COLO668 (cell line): ENCODE measurements around the gene C2CD4C.
"Not testable (repeated sequence)": the region's sequence is repeated elsewhere in the genome, so short reads cannot be mapped to it uniquely, and the experiment has no call there.

ENCODE experiments used
- DNase-seq: peaks from one replicate; lab custom pipeline; 2025; ENCODE audit not compliant: unreplicated experiment; lab: John Stamatoyannopoulos, UW

The C2CD4C gene

DNA sequence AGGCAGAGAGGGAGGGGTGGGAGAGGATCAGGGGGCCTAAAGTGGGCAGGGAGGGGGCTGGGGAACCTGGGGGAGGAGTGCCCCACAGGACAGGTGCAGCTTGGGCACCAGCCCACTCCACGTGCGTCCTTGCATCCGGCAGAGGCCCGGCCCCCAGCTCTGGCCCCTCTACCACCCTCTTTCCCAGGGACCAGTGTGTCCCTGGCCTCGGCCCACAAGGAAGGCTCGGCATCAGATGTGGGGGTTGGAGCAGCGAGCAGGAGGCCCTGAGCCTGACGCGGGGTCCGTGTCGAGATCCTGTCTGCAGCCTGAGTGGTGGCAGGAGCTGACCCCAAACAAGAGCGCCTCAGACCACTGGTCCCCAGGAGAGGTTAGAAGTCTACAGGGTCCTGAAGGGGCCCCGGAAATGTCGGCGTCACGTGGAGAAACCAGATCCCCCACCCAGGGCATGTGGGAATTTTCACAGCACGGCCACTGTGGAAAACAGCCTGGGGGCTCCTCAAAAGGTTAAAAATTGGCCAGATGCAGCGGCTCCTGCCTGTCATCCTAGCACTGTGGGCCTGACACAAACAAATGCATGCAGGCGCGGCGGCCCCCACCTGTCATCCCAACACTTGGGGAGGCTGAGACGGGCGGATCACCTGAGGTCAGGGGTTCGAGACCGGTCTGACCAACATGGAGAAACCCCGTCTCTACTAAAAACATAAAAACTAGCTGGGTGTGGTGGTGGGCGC lies 30.4 kb upstream of the C2CD4C start:
- DNase-seq = no peak

DNA sequence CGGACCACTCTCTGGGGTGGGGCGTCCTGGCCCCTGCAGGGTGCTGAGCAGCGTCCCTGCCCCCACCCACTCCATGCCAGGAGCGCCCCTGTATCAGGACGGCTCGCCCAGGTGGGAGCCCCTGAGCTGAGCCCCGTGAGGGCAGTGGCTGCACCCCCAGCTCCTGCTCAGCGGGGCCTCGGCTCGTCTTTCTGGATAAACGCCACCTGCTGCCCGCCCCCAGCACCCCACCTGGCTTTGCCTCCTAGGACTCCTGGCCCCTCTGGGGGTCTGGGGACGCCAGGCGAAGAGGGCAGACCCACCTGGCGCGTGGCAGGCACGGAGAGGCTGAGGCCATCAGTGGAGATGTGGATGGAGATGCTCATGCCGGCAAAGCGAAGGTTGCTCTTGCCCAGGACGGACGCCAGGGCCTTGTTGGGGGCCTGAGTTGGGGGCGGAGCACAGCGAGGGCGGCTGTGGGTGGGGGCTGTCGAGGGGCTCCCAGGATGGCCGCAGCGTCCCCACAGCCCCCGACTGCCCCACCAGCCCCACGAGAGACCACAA lies 29.5 kb upstream of the C2CD4C start:
- no peak for DNase-seq

DNA sequence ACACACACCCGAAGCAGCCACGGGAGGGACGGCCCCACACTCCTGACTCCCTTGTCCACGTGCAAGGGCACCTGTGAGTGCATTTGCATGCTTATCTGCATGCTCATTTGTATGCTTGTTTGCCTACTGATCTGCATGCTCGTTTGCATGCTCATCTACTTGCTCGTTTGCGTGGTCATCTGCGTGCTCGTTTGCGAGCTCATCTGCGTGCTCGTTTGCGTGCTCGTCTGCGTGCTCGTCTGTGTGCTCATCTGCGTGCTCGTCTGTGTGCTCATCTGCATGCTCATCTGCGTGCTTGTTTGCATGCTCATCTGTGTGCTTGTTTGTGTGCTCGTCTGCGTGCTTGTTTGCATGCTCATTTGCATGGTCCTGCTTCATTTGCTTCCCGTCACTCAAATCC lies 28.1 kb upstream of the C2CD4C start:
- no peak for DNase-seq

DNA sequence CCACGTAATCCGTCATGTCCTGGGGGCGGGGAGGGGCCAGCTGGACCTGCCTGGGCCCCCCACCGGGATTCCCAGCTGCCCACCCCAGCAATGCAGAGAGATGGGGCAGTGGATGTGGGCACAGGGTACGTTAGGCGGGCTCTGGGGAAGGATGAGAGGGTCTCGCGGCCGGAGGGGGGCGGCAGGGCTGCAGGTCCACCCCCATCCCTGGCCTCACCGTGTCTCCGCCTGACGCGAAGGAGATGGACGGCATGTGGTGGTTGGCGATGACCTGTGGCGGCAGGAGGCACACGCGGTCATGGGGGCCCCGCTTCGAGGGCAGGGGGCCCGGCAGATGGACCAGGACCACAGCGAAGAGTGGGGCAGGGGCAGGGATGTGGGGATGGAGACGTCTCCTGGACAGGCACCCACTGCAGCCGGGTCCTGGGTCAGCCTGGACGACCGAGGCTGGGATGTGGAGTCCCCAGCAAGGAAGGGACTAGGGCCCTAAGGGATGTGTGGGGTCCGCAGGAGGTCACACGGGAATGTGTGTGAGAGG lies 27.5 kb upstream of the C2CD4C start:
- DNase-seq = no peak

DNA sequence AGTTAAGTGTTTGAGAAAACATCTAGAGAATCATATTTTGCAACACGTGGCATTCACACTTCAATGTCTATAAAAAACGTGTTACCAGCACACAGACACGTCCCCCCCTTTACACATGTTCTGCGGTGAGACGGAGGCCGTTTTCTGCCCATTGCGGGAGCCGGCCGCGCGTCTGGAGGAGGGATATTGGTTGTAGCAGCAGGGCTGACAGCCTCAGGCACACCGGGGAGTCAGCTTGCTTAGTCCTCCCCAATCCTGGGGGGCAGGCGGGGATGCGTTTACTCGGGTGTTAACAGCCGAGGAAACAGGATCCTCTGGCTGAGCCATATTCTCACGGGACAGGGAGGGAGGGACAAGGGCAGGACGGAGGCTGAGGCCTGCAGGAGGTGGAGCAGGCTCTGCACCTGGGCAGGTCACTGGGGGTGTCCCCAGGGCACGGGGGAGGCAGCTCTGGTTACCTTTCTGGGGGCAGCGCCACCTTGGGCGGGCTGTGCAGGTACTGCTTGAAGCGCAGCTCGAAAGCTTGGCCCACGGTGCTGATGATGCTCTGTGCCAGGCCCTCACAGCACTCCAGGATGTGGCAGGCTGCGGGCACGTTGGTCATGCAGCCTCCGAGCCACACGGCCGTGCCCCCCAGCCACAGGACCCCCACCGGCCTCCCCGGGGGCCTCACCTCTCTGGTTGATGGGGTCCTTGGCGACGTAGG lies 26.9 kb upstream of the C2CD4C start:
- DNase-seq = no peak

DNA sequence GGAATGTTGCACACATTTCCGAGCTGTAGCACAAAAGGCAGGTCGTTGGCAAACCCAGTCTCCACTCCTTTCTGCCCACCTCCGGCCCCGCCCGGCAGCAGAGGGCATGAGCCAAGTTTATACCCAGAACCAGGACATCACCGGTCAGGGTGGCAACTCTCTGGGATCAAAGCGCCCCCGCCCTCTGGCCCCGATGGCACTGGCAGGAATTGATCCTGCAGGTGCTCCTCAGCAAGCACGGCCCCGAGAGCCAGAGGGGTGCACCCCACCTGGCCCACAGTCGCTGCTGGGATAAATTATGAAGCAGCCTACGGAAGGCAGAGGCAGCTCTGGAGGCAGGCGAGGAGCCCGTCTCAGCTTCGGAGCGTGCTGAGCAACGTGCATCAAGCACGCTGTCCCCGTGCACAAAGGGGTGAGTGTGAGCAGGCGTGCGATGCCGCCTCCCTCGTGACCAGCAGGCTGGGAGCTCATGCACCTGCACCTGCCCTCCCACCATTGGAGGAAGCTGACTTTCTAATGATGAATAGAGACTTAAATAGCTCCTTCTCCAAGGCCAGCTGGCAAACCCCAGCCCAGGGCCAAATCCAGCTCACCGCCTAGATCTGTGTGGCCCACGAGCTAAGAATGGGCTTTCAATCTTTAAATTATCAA lies 26.2 kb upstream of the C2CD4C start:
- no peak for DNase-seq

DNA sequence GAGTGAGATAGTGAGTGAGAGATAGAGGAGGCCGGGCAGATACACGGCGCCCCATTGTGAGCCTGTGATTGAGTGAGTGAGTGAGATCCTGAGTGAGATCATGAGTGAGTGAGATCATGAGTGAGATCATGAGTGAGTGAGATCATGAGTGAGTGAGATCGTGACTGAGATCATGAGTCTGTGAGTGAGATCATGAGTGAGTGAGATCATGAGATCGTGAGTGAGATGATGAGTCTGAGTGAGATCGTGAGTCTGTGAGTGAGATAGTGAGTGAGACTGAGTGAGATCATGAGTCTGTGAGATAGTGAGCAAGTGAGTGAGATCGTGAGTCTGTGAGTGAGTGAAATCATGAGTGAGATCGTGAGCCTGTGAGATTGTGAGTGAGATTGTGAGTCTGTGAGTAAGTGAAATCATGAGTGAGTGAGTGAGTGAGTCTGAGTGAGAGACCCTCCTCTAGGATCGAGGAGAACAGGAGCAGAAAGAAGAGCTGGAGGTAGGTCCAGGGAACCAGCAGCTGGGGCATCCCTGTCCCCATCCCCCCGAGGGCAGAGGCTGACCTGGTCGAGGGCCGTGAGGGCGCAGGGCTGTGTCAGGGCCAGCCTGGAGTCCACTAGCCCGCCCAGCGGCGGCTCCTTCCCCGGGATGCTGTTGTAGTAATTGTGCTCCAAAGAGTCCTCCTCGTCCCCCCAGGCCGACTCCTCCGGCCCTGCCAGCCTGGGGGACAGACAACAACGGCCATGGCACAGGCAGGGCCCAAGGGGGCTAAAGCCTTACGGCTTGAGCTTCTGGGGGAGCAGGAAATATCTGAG lies 25.4 kb upstream of the C2CD4C start:
- DNase-seq = no peak

DNA sequence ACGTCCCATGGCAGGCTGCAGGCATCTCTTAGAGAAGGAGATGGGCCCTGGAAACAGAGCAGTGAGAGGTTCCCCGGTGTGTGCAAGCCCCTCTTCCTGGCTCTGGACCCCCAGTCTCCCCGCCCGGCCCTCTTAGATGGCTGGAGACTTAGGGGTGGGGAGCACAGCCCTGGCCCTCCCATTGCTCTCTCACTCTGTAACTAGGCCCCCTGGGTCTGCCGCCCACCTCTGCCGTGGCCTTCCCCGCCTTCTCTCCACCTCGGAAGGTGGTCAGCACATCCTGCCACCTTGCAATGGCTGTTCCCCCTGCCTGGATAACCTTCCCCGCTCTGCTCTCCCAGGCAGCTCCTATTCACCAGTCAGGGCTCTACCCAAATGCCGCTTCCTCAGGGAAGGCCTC lies 21.8 kb upstream of the C2CD4C start:
- DNase-seq = no peak

DNA sequence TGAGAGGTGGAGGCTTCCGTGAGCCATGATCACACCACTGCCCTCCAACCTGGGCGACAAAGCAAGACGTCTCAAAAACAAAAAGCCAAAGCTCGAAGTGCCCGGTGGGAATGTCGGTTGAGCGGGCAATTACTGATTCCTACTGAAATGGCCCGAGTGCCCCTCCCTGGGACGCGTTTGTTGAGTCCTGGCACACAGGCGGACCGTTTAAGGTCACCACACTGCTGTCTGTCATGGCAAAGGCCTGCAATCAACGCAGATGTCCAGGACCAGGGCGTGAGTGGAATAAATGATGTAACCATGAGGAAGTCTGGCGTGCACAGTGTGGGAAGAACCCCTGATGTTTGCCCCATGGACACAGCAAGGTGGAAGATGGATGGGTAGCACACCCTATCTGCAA lies 19.2 kb upstream of the C2CD4C start:
- DNase-seq = no peak

DNA sequence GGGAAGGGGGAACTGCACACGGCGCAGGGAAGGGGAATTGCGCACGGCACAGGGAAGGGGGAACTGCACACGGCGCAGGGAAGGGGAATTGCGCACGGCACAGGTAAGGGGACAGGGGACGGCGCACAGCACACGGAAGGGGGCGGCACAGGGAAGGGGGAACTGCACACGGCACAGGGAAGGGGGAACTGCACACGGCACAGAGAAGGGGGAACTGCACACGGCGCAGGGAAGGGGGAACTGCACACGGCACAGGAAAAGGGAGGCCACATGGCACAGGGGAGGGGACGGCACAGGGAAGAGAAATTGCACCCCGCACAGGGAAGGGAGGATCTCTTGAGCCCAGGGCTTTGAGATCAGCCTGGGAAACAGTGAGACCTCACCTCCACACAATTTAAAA lies 18.7 kb upstream of the C2CD4C start:
- not testable (repeated sequence) for DNase-seq

DNA sequence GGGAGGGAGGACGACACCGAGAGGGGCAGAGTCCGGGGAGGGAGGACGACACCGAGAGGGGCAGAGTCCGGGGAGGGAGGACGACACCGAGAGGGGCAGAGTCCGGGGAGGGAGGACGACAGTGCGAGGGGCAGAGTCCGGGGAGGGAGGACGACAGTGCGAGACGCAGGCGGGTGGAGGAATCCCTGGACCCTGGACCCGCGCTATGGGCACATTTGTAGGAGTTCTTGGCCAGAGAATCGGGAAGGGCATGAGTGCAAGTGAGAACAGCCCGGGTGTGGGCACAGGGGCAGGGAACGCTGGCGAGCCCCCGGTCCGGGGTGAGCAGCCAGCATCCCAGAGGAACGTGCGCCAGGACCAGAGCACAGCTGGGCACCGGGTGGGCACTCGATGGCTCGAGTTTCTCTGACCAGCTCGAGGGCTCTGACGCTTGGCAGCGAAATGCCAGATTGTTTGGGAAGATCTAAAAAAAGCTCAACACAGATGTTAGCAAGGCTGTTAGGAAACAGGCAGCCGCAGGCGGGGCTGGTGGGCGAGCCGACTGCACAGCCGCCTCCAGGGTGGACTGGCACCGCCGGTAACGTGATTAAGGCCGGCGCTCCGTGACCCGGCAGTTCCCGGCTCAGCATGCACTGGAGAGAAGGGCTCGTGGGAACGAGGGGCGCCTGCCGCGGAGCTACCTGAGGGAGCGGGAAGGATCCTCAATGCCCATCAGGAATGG lies 17.9 kb upstream of the C2CD4C start:
- DNase-seq = no peak

DNA sequence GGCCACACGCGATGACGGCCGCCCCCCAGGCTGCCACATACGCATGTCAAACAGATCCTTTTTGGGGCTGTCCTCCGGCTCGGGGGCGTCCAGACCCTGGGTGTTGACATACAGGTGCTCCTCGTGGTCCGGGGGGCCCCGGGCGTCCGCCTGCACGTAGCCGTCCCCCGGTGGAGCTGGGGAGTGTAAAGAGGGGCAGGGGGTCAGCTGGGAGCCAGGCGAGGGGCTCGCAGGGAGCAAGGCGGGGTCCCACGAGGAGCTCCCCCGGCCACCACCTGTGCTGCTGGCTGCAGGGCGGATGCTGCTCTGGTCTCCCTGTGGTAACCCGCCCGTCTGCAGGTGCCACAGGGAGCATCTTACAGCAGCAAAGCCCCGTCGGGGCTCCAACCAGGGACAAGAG lies 16.1 kb upstream of the C2CD4C start:
- no peak for DNase-seq

DNA sequence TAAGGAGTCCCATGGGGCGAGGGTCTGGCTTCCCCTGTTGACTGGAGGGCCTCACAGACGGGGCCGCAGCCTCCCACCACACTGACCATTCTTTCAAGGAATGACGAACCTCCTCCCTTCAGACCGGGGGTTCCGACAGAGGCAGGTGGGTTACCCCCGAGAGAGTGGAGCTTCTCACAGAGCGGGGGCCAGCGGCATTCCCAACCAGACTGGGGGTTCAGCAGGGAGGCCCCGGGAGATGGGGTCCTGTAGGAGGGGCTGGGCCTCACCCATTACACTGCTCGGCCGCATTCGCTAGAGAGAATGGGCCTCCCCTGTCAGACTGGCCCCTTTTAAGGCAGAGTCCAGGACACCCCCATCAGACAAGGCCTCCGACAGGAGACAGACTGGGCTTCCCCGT lies 15.6 kb upstream of the C2CD4C start:
- no peak for DNase-seq

DNA sequence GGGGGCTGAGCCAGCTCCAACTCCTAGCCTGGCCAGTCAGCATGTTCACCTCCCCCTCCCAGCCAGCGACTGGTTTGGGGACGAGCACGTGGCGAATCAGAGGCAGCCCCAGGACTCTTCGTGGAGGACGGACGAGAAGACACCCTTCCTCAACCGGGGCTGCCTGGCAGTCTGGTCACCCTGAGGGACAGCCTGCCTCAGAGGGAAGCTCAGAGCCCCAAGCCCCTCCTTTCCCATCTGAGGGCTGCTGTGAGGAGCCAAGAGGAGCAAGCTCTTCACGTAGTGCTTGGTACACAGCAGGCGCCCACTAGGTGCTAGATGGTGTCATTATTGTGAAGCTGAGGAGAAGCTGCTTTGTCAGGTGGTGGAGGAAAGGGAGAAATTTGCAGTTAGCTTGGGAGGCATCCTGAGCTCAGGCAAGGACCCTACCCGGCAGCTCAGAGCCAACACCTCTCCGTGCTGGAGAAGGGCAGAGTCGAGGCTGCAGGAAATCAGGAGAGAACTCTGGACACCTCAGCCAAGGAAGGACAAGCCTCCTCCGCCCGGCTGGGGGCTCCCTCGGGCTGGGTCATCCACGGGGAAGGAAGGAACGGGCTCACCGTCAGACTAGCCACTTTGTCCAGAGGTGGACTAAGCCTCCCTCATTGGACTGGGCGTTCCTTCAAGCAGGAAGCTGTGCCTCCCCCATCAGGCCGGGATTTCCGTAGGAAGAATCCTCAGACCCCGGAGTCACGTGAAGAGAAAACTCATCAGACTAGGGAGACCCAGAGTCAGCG lies 14.9 kb upstream of the C2CD4C start:
- DNase-seq = no peak

DNA sequence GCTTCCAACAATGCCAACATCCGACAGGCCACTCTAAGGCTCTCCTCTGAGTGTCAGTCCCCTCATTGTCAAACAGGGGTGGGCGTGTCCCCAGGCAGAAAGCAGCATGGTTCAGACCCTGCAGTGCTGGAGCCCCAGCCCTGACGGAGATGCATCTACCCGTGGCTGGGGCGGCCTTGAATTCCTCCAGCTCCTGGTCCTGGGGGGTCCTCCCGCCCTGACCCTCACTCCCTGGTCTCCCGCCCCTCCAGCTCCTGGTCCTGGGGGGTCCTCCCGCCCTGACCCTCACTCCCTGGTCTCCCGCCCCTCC lies 13.9 kb upstream of the C2CD4C start:
- not testable (repeated sequence) for DNase-seq

DNA sequence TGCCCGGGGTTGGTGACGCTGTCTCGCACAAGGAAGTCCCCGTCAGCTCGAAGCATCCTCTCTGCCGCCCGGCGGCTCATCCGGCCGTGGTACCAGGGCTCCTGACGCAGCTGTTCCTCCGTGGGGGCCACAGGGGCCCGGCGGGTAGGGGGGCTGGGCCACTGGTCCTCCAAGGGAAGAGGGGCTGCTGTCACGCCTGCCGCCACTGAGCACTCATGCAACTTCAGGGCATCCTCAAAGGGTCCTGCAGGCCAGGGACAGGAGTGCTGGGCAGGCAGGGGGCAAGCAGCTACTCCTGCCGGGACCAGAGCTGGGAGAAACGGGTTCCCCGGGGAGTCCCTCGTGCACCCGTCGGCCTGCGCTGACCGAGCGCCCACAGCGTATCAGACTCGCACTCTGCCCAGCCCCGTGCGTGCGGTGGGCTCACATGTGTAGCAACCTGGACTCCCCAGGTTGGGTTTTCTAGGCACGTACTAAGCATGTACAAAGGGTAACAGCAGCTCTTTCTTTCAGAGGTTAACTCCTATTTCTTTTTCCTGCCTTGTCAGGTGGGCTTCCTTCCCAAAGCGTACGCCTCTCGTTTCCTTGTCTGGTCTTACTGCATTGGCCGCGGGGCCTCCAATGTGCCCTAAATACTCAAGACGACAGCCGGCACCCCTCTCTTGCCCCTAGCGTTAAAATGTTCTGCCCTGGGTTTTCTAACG lies 13.4 kb upstream of the C2CD4C start:
- no peak for DNase-seq

DNA sequence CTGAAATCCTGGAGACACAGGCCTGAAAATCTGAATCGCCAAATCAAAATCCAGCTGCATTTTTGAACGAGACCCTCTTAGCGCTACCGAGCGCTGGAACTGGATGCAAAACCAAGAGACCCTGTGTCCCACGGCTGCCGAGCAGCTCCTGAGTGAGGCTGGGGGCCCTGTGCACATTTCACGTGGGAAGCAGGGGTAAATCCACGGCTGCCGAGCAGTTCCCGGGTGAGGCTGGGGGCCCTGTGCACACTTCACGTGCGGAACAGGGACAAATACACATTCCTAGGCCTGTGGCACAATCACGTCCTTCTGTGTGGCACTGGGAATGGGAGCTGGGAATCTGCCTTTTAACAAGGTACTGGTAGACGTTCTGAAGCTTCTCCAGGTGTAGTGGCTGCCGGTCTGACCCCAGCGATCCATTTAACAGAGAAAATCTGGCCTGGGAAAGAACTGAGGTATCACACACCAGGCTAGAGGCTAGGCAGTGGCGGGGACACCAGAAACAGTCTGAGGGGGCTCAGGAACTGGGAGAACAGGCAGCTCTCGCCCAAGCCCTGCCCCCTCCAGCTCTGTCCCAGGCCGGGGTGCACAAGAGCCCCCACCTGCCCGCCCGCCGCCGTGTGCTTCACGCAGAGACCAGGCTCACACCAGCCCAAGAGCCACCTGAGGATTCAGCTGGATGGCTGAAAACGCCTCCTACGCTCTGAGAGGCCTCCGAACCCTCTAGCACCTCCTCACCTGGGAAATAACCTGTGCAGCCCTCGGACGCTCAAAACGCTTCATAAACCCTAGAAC lies 11.0 kb upstream of the C2CD4C start:
- no peak for DNase-seq
